Cortex of kidney (tissue), 1 donor: ENCODE measurements around the gene MAPKBP1.
"Not testable (repeated sequence)": the region's sequence is repeated elsewhere in the genome, so short reads cannot be mapped to it uniquely, and the experiment has no call there.

Source experiments
- DNase-seq: peaks from one replicate; lab custom pipeline; 2025; lab: John Stamatoyannopoulos, UW

Gene MAPKBP1

DNA sequence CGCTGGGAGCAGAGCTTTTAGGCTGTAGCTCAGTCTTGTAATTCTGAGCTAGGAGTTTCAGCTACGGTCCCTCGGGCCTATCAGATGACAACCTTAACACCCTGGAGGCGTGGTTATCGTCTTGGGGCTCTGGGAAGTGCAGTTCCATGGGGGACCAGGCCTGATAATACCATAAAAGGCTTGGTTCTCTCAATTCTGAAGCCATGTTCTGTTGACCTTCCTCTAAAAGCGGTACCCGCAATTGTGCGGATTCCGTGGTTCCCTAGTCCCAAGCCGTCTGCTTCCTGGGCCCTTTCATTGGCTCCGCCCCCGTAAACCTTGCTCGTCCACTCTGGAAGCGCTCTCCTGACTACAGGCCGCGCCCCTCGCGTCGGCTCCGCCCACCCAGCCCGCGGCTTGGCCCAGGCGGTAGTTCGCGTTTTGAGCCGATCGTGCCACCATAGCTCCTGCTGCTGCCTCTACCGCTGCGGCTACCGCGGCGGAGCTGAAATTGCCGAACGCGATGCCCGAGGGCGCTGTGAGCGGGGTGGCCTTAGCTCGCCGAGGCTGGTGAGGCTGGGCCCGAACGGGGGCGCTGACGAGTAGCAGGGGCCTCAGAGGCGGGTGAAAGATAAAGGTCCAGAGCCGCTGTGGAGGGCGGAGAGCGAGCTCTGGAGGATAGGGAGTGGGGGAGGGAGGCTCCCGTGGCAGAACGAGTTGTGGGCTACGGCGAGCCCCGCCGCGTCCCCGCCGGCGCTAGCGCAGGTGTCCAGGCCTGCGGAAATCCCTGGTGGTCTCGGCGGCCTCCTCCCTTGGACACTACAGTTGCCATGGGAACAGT lies at the start of gene MAPKBP1:
TSS of gene MAPKBP1 (plus strand) at position 423 of the 820 bp plus-strand sequence. CDS start 792 bp downstream, outside the sequence.
- no peak for DNase-seq

GRCh38 chr15:41727143-41727542 lies 47.1 kb upstream of the MAPKBP1 start:
- DNase-seq, result no peak

- DNase-seq, result not testable (repeated sequence)
Observed at GRCh38 chr15:41728061-41728460, 46.2 kb upstream of the MAPKBP1 start.

DNA sequence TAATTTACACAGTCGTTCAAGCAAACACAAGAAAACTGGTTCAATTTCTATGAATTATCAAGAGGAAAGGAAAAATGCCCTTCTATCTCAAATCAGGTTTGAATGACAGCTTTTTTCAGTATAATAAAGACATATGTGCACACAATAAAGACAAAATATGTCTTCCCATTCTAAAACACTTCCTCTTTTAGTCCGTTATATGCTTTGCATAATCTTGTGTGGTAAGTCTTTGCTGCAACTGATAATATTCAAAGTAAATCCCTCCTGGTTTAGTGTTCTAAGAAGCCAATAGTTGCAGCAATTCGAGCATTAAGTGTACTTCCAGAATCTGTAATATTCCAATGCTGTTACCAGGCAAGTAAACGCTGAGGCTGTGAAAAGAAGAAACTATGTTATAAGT lies 43.7 kb upstream of the MAPKBP1 start:
- no peak for DNase-seq

DNA sequence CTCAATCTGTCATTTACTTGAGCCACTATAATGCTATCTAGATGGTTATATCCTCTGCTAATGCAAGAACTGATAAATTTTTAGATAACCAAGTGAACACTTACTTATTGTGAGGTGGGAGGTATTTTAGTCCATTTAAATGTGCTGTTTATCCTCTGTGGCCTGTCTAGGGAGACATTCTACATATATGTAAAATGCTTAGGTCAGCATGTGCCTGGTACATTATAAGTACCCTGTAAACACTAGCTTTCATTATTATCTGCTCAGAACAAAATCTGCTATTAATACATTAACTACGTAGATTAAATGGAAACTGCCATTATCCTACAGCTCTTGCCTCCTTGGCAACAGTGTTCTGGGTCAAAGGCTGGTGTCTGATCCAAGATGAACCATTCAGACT lies 41.8 kb upstream of the MAPKBP1 start:
- no peak for DNase-seq

GRCh38 chr15:41734079-41734478 lies 40.2 kb upstream of the MAPKBP1 start:
- DNase-seq, result no peak

GRCh38 chr15:41735046-41735445 lies 39.2 kb upstream of the MAPKBP1 start:
- no peak for DNase-seq

- not testable (repeated sequence) for DNase-seq
Observed at GRCh38 chr15:41735492-41735891, 38.8 kb upstream of the MAPKBP1 start.

DNA sequence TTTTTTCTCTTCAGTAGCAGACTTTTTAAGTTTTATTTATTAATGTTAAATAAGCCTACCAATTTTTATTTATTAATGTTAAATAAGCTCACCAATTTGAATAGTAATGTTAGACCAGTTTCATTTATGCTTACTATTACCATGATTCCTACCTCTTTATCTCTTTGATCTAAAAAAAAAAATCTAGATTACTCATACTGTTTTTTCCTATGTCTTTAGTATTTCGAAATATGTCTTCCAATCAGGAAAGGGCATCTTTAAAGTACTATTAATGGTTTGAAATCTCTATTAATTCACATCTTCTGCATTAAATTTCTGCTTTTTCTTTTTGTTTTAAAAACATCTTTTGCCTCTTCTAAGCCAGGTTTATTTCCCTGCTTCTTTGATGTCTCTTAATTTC lies 27.5 kb upstream of the MAPKBP1 start:
- DNase-seq, result no peak

DNA sequence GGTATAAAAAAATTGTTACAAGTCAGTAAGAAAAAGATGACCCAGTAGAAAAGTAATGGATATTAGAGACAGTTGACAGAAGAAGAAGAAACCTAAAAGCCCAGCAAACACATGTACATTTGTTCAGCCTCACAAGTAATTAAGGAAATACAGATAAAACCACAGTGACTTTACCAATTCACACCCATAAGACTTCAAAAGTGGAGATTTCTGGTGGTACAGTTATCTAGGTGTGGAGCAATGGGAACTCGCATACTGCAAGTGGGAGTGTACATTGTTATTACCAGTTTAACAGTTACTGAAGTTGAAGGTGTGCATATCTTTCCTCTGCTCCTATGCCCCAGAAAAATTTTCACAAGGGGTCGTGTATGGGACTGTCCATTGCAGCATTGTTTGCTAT lies 18.1 kb upstream of the MAPKBP1 start:
- no peak for DNase-seq

DNA sequence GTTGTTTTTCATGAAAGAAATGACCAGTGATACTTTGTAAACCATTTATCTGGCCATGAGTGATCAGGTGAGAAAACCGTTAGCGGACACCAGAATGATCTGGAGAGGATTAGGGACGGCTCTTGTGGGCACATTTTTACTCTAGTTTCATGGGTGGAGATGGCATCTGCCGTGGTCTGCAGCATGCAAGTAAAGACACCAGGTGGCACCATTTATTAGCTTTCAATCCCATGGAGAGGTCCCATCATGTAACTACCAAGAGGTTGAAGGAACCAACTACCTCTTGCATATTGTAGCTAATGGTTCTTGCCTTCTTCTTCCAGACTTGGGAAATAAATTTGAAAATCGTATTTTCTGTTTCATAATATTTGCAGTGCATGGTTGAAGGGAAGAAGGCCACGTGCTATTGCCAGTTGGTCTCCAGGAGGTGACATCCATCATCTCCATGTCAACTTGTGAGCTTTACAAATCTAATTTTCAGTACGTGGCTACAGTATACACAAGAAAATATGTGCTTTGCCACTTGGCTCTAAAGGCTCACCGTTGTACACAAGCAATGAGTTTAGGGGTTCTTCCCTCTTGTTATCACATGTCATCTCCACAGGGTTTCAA lies 1.5 kb upstream of the MAPKBP1 start:
- no peak for DNase-seq

GRCh38 chr15:41773332-41773728 lies 954 bp upstream of the MAPKBP1 start:
- no peak for DNase-seq

DNA sequence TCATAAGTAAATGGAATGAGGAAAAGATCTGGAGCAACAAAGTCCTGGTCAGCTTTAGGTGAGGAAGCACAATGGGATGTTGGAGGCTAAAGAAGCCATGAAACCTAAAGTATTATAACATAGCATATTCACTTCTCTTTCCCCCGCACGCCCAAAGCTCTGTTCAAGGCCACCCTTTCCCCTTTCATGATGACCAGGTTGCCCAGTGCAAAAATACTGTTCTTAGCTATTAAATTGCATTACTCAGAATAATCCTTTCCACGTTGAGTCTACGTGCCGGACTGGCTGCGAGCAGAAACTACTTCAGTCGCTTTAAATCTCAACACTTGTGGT lies 589 bp upstream of the MAPKBP1 start:
- DNase-seq, result no peak

DNA sequence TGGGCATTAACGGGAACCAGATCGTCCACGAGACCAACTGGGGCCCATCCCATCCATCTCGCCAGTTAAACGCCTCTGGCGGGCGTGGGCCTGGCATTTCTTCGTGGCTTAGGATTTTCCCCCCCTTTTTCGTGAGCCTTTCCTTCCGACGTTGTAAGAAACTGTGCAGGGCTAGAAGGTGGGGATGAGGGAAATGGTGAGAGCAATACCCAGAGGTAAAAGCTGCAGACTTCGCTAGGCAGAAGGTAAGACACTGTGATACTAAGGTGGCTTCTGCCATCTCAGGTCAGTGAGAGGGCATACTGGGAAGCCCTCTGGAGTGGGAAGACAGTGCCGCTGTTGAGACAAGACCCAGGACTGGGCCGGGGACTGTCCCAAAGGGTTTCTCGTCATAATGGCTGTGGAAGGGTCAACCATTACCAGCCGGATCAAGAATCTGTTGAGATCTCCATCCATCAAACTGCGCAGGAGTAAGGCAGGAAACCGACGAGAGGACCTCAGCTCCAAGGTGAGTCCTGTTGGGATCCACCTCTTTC lies 666 bp downstream of the MAPKBP1 start:
- no peak for DNase-seq

- no peak for DNase-seq
Observed at GRCh38 chr15:41775651-41776050, 1.4 kb downstream of the MAPKBP1 start.

DNA sequence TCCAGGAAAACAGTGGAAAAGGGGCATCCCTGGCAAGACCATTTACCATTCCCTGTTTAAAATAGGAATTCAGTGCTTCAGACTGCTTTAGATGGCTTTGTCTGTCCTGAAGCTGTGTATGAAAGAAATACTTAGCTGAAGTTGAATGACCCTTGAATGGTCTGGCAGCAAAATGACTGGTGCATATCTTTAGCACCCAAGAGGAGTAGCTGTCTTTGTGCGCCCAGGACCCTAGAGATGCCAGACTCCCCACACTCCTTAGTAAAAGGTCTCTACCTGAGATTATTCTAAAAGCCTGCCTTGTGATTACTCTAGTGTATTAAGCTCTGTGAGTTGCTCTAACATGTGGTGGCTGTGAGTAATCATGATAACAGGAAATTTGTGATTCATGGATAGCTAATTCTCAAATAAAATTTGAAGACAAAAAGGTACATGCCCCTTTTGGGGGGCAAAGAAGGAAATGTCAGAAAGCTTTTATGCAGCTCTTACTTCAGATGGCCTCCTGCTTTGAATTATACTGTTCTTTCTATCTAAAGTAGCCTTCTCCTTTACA lies 3.2 kb downstream of the MAPKBP1 start:
- DNase-seq, result no peak

DNA sequence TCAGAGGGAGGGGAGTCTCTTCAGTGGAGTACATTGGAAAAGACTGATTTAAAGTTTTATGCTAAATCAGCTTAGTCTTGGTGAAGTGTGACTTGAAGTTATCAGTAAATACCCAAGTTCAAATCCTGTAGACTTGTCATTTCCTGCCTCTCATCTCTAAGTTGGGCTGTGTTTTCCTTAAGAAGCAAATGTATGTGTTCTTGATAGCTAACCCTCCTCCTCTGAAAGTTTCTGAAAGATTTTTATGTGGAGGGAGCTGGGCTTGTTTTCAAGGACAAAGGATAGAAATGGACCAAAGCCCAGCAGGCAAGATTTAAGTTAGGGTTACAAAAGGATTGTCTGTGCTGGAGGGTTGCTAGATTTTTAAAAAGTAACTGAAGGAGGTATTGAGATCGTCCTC lies 4.2 kb downstream of the MAPKBP1 start:
- DNase-seq, result no peak

DNA sequence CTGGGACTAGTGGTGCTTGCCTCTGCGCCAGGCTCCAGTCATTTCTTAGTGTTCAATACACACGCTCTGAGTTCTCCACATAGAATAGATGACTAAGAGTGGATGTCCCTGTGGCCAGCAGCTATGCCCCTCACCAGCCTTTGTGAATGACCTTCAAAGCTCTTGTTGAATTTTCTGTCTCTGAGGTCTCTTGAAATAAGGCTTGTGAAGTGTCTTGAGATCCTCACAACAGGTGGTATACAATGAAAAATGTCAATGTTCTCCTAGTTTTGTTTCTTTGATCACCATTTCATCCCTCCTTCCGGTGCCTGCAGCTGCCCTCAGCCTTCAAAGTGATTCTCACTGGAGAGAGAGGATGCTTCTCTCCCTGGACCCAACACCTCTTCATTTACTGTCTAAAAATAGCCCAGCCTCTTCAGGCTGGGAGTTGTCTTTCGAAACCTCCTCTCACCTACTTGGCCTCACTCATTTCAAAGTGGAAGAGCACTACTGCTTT lies 5.4 kb downstream of the MAPKBP1 start:
- DNase-seq, result no peak

- DNase-seq, result no peak
Observed at GRCh38 chr15:41780266-41780665, 6.0 kb downstream of the MAPKBP1 start.

GRCh38 chr15:41780727-41781126 lies 6.4 kb downstream of the MAPKBP1 start:
- no peak for DNase-seq

DNA sequence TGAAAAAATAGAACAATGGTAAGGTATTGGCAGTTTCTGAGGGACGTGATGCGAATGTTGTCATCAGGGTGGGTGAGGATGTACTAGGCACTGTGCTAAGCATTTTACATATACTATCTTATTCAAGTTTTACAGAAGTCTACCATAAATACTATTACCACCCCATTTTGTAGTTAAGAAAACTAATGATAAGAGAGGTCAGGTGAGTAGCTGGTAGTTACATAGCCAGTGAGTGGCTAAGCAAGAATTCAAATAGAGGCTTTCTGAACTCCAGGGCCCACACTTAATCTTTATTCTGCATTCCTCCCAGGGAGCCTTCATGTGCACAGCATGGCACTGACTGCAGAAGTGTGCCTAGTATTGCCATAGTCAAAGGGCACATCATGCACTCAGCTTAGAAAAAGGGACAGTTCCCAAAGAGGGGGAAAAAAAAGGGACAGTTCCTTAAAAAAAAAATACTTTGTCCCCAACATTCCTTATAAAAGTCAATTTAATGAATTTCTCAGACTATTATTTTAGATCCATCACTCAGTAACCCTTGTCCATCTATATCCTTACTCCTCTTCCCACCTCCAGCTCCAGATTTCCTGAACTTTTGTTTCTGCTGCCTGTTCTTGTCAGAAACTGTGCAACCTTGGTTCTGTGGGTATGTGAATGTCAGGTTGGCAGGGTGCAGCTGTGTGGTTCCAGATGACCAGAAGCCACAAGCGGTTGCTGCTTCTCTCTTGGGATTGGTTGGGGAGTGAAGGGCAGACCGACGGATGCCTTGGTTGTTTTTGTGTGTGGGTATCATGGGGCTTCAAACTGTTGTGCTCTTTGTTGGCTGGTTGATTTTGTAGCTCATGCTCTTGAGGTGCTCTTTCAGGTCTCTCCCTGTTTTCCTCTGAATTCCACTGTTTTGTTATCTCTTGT lies 8.3 kb downstream of the MAPKBP1 start:
- DNase-seq, result no peak

- no peak for DNase-seq
Observed at GRCh38 chr15:41783296-41783695, 9.0 kb downstream of the MAPKBP1 start.
